GM19193 (cell line): ENCODE results near the gene MDM1.

Experiments
- POLR2A ChIP-seq: IDR thresholded peaks from 4 replicates; pipeline ENCODE4 v1.6.1; 2011; ENCODE audit not compliant: insufficient read depth, insufficient read length; ENCODE audit errors: extremely low read depth

Gene MDM1, protein sequence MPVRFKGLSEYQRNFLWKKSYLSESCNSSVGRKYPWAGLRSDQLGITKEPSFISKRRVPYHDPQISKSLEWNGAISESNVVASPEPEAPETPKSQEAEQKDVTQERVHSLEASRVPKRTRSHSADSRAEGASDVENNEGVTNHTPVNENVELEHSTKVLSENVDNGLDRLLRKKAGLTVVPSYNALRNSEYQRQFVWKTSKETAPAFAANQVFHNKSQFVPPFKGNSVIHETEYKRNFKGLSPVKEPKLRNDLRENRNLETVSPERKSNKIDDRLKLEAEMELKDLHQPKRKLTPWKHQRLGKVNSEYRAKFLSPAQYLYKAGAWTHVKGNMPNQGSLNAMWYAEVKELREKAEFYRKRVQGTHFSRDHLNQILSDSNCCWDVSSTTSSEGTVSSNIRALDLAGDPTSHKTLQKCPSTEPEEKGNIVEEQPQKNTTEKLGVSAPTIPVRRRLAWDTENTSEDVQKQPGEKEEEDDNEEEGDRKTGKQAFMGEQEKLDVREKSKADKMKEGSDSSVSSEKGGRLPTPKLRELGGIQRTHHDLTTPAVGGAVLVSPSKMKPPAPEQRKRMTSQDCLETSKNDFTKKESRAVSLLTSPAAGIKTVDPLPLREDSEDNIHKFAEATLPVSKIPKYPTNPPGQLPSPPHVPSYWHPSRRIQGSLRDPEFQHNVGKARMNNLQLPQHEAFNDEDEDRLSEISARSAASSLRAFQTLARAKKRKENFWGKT

DNA sequence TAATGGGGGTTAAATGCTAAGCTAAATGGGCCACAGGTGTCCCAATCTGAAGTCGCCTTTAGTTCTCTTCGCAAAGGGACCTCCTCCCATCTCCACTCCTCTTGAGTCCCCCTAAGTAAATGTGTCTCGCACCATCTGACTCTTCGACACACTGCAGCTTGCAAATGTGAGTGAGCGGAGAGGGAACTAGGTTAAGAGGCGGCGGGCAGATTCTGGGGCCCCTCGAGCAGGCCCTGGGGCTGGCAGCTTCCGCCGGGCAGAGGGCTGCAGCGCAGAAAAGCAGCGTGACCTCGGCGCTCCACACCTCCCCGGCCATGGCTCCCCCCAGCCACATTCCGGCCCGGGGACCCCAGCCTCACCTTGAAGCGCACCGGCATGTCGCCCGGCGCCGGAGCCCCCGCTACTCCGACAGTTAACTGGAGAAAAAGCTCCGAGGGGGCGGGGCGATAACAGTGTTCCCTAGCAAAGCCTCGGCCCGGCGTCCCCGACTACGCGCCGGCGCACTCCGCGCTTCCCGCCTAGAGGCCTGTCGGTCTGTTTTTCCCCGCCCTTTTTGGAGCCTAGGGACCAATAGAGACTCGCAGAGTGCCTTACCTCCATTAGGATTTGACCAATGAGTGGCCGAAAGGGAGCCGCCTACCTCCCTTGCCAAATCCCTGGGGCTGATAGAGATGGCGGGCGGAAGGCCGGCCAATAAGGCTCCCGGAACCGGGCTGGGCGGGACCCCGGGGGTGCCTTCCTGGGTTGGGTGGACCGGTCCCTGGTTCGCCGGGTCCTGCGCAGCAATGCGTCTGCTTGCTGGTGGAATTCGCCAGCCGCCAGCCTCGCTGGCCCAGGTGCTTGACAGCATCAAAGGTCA is at the start of gene MDM1:
TSS of gene MDM1 (minus strand) at position 494 of the 859 bp plus-strand sequence. CDS start at position 377, 117 bp downstream.
- TF ChIP-seq POLR2A: peak; percentile 86

DNA sequence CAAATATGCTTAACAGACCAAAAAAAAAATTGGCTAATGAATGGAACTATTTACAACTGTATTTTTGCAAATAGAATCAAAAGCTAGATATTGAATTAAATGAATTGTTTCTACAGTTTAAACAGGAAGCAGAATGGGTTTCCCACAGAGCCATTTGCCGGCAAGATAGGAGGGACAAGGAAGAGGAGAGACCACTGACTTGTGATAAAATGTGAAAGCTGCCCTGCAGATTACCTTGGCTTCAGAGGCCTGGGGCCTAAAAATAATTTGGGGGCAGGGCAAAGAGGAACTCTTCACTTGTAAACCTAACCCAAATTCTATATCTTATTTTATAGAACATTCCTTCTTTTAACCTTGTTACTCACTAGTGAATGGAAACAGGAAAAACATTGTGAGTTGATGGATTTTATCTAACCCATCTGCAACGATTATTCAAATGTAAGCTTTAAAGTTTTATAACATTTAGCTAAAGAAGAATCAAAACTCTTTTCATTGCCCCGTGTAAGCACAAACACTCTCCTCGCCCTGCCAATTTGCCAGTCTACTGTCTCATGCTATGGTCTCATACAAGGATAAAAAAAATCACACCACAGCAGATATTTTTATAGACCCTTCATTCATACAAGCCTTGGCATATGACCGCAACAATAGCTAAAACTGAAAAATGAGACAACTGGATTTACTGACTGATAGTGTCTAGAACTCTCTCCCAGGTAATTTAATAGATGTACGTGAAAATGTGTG is 49.5 kb upstream of the MDM1 start:
- no peak for TF ChIP-seq POLR2A

DNA sequence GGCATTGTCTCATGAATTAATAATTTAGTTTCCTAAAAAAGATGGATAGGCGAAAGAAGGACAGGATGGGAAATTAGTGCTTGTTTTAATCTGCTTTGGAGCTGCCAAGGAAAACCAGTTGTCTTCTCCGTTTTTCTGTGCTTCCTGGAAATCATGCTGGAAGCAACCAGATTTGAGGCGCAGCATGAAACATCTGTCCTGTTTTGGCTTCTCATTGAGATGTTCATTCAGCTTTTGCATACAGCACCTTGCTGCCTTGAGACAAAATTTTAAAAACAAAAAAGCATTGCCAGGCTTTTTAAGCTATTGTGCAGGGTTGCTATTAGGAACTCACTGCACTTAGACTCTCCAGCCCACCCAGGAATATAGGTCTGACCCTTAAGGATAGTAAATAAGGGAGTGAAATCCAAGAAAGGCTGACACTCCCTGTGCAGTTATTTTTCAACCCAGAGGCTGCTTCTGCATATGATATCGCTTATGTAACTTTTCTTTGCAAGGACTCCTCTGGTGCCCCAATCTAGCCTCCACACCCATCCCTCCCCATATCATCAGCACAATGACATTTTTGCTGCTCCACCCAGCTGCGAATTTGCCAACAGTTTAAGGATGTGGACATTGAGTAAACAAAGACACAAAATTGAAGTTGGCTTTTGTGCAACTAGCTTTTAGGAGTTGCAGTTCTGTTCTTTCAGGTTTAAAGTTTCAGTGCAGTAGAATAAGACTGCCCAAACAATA is 46.9 kb upstream of the MDM1 start:
- no peak for TF ChIP-seq POLR2A

DNA sequence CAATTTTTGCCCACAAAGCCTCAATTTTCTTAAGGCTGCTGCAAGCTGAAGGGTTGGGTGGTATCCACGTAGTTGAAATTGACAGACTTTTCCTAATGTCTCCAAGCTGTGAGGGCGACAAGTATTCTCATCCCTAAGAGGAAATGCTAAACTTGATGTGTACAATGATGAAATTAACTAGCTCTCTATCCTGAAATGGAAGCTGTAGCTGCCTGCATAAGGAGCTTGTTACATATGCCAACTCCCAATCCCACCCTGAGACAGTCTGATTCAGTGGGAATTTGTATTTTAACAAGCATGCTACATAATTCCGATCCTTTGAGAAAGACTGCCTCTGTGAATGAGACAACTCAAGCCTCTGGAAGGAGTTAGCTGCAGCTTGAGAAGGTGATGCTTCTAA is 45.7 kb upstream of the MDM1 start:
- no peak for TF ChIP-seq POLR2A

DNA sequence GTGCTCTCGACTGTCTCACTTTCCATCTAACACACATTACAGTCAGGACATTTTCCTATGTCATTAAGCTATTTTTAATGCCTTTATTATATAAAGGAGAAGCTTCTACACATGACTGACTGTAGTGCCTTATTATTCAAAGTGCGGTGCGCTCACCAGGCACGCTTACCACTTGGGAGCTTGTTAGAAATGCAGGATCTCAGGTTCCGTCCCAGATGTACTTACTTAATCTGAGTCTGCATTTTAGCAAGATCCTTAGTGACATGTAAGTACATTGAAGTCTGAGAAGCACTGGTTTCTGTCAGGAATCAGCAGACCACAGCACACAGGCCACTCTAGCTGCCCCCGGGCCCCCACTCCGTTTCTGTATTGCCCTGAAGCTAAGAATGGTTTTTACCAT is 44.7 kb upstream of the MDM1 start:
- TF ChIP-seq POLR2A: no peak

DNA sequence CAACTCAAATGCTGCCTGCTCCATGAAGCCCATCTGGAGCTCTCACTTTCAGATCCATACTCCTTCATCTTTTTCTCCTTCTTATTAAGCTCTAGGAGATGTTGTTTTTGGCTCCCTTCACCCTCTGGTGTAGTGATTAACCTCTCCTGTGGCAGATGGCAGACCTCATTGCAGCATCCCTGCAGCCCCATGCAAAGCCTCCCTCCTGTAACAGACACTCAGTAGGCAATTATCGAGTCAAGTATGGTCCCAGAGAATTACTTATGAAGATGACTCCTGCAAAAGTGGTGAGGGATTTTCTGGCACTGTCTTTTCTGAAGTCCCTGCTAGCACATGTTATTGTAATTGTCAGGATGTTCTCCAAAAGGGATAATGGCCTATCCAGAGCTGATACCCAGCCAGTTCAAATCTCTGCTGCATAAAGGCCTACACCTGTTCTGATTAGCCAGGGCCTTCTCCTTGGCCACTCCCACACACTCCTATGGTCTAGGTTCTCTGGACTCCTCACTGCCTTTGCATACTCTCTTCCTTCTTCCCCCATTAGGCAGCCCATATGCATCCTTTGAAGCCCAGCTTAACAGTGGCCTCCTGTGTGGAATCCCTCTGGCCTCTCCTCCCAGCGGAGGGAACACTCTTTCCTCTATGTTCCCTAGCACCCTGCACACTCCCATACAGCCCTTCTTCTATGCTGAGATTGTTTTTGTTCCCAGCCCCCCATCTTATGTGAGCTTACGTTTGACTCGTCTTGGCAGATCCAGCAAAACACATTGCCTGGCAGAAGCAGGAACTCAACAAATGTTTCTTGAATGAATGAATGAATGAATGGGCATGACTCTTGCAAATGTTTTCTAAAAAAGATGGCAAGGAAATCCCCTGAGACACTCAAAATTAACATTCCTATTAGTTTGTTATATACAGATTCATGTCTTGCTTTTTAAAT is 43.9 kb upstream of the MDM1 start:
- TF ChIP-seq POLR2A: no peak

DNA sequence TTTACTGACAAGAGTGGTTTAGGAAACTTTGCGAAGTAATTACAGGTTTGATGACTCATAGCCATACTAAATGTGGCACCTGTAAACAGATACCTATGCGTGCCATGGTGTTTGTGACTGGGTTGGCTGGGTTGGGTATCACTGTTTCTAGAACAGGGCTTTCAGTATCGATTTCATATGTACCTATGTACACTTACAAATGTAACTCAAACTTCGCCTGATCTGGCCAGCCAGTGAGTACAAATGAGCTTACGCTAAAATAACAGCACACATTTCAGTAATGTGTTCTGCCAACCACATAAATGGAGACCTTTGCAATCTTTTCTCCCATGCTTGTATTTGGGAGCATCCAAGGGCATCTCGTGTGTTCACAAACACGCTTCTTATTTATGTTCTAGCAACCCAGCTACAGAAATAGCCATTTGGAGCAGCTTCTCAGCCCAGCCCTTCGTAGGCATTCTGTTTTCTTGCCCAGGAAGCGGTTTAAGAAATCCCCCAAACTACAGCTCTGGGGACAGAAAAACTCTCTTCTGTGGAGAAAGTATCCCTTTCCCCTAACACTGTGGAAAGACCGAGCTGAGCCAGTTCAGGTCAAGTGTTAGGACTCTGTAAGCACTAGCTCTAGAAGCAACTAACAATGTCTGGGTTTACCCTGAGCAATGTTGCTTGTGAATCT is 42.3 kb upstream of the MDM1 start:
- no peak for TF ChIP-seq POLR2A

DNA sequence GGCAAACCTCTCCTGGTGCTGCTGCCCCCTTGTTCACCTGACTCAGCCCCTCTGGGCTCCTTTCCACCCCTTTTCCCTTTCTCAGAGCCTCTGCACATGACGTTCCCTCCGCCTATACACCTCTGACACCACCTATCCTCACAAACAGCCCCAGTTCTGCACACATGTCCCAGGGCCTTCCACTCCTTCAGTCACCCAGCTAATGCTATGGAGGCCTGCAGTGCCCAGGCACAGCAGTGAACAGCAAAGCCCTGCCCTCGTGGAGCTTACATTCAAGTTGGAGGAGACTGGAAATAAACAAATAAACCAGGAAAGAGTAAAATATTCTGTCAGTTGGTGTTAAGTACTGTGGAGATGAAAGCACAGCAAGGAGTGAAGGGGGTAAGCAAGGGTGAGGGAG is 38.5 kb upstream of the MDM1 start:
- TF ChIP-seq POLR2A: no peak

DNA sequence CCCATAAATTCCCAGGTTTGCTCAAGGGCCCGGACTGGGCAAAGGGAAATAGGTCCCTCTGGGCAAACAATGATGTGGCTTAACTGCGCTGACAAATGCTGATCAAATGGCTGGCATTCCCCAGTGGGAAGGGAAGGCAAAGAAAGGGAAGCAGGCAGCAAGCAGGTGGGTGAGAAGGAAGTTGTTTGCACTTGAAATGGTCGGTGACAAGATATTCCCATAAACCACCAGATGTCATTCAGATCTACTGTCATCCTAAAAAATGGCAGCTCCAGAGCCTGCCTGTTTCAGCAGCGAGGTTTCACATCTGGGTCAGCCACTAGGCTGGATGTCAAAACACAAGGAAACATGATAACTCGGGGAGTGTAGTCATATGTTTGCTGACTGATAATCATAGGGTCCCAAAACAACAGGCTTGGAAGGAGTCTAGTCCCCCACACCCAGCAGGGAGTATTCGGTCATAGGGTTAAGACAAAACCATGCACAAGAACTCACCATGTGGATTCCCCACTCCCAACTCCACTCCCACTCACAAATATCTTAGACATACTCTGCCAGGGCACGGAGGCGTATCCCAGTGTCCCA is 37.9 kb upstream of the MDM1 start:
- TF ChIP-seq POLR2A: no peak

DNA sequence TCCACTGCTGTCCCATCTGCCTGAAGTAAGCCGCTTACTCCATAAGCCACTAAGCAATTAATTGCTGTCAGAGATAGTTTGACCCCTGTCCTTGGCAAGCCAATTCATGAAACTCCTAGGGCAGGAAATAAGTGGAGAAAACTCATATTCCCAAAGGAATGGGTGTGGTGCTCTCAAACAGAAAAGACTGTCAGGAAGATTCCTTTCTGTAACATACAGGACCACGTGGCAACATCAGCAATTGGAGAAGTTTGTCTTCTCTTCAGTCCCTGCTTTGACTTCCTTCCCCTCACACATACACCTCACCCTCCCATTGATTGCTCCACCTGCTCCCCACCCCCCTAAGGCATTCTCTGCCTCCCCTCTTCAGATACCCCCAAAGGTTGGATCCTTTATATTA is 36.2 kb upstream of the MDM1 start:
- no peak for TF ChIP-seq POLR2A

DNA sequence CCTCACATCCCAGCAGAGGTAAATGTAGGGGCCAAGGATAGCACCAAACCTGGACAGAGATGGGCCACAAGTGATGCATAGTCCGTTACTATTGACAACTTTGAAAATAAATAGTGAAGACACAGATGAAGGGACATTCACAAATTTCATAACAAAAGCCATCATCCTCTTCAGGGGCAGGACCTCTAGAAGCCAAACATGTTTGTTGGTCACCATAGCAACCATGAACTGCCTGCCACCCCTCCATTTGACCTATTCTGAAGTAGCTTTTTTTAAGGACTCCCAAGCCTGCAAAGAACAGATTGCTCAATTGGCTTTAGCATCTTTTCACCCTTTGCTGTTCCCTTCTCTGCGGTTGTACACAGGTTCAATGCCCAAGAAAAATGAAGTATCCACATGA is 35.7 kb upstream of the MDM1 start:
- TF ChIP-seq POLR2A: no peak

DNA sequence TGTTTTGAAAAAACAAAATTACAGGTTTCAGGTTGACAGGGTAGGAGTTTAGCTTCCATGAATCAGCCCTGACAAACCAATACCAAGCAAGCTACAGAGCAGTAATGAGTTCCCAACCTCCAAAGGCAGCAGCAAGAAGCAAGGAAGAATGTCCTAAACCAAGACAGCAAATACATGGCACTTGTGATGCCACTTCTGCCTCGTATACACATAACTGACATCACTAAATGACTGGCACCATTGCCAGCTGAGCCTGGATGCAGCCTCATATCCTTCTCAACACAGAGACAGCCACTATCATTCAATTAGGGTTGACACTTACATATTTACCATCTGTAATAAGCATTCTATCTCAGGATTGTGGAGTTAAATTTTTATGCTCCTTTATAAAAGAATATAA is 35.0 kb upstream of the MDM1 start:
- TF ChIP-seq POLR2A: no peak
